SU-DHL-6 (cell line): ENCODE data around the gene SMOC1.

Experiments used
- EZH2phosphoT487 ChIP-seq: fragments of 200-600 bp; sonication (generic), shearing (Covaris generic); conservative IDR thresholded peaks from 2 replicates; pipeline ENCODE4 v1.6.1; 2018; ENCODE audit warnings: mild to moderate bottlenecking, antibody characterized with exemption, low read length, moderate library complexity, mixed read lengths
- TF ChIP-seq, protein P1 (sequence below): fragments of 200-600 bp; sonication (generic); IDR thresholded peaks from one replicate; pipeline ENCODE4 v1.5.1; 2017; ENCODE audit warnings: antibody characterized with exemption, mild to moderate bottlenecking, low read length, moderate library complexity; ENCODE audit not compliant: insufficient read depth, poor library complexity, severe bottlenecking

DNA sequence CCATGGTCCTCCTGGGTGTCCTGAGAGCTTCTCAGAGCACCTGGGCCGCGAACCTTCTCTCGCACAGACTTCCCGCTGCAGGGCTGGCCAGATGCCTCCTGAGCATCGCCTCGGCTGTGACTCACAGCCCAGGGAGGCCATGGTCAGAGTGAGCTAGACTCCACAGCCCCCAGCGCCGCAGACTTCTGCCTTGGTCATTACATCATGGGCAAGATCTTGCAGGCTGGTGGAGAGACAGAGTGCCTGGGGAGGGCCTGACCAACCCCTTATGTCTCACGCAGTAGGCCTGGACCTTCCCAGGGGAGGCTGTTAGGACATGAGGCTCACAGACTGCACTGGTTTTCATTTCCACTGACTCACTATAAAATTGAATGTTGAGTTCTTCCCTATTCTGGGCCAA is 41.8 kb downstream of the SMOC1 start:
- TF ChIP-seq, protein P1, sequence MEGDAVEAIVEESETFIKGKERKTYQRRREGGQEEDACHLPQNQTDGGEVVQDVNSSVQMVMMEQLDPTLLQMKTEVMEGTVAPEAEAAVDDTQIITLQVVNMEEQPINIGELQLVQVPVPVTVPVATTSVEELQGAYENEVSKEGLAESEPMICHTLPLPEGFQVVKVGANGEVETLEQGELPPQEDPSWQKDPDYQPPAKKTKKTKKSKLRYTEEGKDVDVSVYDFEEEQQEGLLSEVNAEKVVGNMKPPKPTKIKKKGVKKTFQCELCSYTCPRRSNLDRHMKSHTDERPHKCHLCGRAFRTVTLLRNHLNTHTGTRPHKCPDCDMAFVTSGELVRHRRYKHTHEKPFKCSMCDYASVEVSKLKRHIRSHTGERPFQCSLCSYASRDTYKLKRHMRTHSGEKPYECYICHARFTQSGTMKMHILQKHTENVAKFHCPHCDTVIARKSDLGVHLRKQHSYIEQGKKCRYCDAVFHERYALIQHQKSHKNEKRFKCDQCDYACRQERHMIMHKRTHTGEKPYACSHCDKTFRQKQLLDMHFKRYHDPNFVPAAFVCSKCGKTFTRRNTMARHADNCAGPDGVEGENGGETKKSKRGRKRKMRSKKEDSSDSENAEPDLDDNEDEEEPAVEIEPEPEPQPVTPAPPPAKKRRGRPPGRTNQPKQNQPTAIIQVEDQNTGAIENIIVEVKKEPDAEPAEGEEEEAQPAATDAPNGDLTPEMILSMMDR, result no peak
- no peak for TF ChIP-seq EZH2phosphoT487
